Stimulated activated CD8-positive, alpha-beta memory T cell treated with anti-CD3 and anti-CD28 coated beads, Interleukin-12 subunit alpha, Interleukin-12 subunit beta, amount 100 ng/mL, for 24 hours (primary cell): Measurements from ENCODE around the gene CDC42EP4.

ENCODE experiments used
- DNase-seq: peaks from one replicate; pipeline ENCODE4 v3.0.0-alpha.2; 2020; ENCODE audit errors: extremely low read depth

The CDC42EP4 gene

GRCh38 chr17:73311781-73312641 is at the start of gene CDC42EP4:
Gene CDC42EP4, minus strand, starts transcription at chr17:73312001. Its CDS starts 25,501 bp downstream, at chr17:73286500.
- DNase-seq, result peak; percentile 54

- no peak for DNase-seq
These were observed 49.4 kb upstream of the CDC42EP4 start for GRCh38 chr17:73360961-73361761.

GRCh38 chr17:73359987-73360410 is 48.2 kb upstream of the CDC42EP4 start:
- no peak for DNase-seq

DNA sequence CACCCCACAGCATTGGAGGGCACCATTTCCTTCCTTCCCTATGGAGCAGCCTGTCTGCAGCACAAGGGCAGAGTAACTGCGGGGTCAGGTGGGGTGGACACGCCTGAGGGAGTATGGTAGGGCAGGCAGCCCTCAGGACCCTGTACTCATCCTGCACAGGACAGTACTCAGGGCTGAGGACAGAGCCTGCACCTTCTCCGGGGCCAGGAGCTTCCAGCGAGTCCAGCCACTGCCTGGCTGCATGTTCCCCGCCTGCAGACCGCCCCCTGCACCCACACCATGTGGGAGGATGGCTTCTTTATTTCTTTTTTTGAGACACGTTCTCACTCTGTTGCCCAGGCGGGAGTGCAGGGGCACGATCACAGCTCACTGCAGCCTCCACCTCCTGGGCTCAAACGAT is 47.6 kb upstream of the CDC42EP4 start:
- DNase-seq, result no peak

GRCh38 chr17:73358668-73359067 is 46.9 kb upstream of the CDC42EP4 start:
- DNase-seq, result no peak

DNA sequence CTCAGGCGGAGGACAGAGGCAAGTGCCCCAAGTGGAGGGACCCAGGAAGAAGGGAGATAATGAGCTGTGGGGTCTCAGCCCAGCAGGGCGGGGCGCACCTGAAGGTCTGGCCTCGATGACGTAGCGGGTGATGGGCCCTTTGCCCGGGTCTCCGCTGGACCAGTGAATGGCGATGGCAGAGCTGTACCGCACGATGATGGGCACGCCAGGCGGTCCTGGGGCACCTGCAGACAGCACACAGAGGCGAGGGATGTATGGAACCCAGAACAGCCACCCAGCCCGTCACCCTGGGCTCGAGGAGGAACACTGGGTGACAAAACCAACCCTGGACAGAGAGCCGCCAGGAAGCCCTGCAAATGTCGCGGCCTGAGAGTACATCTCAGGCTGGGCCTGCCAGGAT is 46.2 kb upstream of the CDC42EP4 start:
- no peak for DNase-seq

- DNase-seq, result no peak
These were observed 45.5 kb upstream of the CDC42EP4 start for GRCh38 chr17:73357318-73357717.

GRCh38 chr17:73356561-73357170 is 44.9 kb upstream of the CDC42EP4 start:
- DNase-seq, result no peak

DNA sequence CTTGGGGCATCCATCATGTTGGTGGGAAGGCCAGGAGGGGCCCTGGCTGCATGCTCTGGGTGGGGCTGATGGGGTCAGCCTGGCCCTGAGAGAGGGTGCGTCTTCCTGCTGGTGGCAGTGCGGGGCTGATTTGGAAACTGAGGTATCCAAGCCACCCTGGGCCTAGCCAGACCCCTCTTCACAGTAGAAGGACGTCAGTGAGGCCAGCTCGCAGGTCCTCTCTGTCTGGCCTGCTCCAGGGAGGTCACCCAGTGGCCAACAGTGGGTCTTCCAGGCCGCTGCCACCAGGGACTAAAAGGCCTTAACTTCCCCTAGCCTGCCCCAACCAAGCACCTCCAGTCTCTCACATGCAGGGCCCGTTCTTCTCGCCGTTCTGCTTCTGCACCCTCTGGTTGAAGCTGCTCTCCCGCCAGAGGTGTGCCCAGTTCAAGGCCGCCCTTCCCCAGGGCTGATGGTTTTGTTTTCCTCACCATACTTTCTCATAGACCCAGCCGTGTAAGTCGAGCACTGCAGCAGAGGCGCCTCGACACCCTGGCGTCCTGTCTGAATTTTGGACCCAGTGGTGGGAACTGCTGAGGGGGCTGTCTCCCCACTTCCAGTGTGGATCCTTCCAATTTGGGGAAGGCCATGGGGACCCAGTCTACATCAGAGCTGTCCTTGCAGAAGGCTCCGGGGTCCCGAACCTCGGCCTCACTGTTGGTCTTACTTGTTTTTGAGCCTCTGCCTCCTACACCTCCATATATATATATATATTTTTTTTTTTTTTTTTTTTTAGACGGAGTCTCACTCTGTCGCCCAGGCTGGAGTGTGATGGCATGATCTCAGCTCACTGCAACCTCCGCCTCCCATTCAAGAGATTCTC is 42.9 kb upstream of the CDC42EP4 start:
- DNase-seq, result no peak

GRCh38 chr17:73352261-73352660 is 40.5 kb upstream of the CDC42EP4 start:
- DNase-seq, result no peak

DNA sequence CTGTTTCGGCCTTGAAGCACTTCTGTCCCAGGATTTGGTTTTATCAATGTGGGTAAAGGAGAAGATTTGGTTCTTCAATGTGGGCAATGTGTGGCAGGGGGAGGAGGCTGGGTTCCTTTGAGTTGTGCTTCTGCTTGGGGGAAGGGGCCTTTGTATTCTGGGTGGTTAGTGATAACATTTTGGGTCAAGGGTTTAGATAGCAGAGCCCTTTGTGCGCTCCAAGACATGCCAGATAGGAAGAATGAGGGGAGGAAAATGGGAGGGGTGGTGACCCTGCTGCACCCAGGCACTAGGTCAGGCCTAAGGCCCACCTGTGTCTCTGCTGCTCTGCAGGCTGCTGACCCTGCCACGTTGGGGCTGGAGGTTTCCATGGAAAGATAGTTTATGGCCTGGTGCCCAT is 40.0 kb upstream of the CDC42EP4 start:
- no peak for DNase-seq

DNA sequence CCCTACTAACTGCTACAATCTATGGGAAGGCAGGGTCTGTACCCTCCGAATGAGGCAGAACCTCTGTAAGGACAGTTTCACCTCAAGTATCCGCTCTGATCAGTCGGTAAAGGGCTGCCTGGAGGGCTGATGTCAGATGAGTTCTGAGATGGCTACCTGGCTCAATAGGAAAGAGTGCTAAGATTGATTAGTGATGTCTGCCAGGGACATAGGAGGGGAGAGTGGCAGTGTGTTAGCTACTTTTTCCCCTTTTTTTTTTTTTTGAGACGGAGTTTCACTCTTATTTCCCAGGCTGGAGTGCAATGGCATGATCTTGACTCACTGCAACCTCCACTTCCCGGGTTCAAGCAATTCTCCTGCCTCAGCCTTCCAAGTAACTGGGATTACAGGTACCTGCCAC is 39.1 kb upstream of the CDC42EP4 start:
- no peak for DNase-seq

DNA sequence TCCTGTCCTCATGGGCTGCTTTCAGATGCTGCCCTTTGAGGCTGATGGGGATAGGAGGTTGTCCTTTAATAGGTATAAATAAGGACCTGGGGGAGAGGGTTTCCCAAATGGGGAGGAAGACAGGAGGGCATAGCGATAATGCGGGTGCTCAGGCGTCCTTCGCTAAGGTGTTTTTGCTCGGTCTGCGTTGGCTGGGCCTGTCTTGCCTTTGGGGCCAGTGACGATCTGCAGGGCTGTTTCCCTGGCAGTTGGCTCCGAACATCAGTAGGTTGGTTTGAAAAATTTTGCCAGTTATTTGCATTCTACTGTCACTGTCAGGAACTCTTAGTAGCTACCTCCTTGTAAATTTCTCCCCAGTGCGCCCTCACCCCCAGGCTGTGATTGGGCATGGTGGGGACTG is 37.8 kb upstream of the CDC42EP4 start:
- DNase-seq, result no peak

GRCh38 chr17:73349138-73349537 is 37.3 kb upstream of the CDC42EP4 start:
- no peak for DNase-seq

DNA sequence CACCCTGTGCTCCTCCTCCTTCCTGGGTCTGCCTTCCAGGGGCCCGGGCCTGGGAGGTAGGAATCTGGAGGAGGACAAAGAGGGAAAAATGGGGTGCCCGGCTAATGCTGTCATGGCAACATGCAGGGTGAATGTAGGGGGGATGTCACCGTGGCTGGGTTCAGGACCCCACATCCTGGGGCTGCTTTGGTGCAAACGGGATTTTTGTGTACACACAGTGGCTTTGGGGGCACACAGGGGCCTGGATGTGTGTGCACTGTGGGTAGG is 37.0 kb upstream of the CDC42EP4 start:
- no peak for DNase-seq

GRCh38 chr17:73348018-73348828 is 36.4 kb upstream of the CDC42EP4 start:
- DNase-seq, result no peak

GRCh38 chr17:73347351-73347750 is 35.5 kb upstream of the CDC42EP4 start:
- DNase-seq, result no peak

DNA sequence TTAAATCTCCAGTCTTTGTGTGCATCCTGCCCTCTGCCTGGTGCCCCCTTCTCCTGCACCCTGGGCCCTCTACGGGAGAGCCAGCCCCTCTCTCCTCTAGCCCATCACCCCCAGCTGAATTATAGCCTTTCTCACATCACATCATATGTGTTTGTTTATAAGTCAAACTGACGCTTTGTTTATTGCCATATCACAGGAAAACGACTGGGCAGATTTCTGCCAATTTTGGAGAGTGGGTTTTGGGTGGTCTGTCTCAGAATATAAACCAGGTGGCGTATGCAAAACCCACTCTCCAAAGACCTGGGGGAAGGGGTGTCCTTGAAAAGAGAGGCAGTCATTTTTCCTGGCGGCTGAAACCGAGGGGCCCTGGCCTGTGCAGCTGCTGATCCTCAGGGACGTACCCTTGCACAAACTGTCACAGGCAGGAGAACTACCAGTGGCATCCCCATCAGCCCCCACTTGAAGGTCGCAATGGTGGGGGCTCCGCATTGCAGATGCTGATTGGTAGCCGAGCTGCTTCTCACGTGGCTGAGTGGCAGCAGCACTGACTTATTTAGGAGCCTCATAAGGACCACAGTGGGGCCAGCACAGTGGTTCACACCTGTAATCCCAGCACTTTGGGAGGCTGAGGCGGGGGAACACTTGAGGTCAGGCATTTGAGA is 34.8 kb upstream of the CDC42EP4 start:
- no peak for DNase-seq

- no peak for DNase-seq
These were observed 32.1 kb upstream of the CDC42EP4 start for GRCh38 chr17:73343739-73344454.

- no peak for DNase-seq
These were observed 31.4 kb upstream of the CDC42EP4 start for GRCh38 chr17:73343168-73343634.
